Stimulated activated CD4-positive, alpha-beta T cell treated with anti-CD3 and anti-CD28 coated beads, TNF-alpha, amount 100 ng/mL, for 48 hours (primary cell): ENCODE data around the gene SURF1.
A peak's percentile ranks its signal among the peaks of the same experiment; 100 is the strongest.
"Not testable (repeated sequence)": the region's sequence is repeated elsewhere in the genome, so short reads cannot be mapped to it uniquely, and the experiment has no call there.

Experiments
- DNase-seq, 3 donors: peaks; one replicate each; pipeline ENCODE4 v3.0.0-alpha.2; 2020; ENCODE audit warnings: low read depth in 3 of 3

SURF1 gene

GRCh38 chr9:133344979-133345378, 11.3 kb downstream of the SURF1 start:
- DNase-seq, result no peak

GRCh38 chr9:133344071-133344470, 12.2 kb downstream of the SURF1 start:
- DNase-seq, result no peak

- DNase-seq, result no peak
Observed at GRCh38 chr9:133342570-133342969, 13.7 kb downstream of the SURF1 start.

GRCh38 chr9:133342069-133342406, 14.2 kb downstream of the SURF1 start:
- DNase-seq, result no peak

- no peak for DNase-seq
Observed at GRCh38 chr9:133341369-133342068, 14.8 kb downstream of the SURF1 start.

GRCh38 chr9:133340916-133341315, 15.4 kb downstream of the SURF1 start:
- DNase-seq, result no peak

- DNase-seq, result no peak
Observed at GRCh38 chr9:133340256-133340655, 16.0 kb downstream of the SURF1 start.

GRCh38 chr9:133339641-133340040, 16.6 kb downstream of the SURF1 start:
- no peak for DNase-seq

GRCh38 chr9:133335924-133336811, 20.1 kb downstream of the SURF1 start, which contains the start of gene SURF6:
Gene SURF6 (minus strand): TSS chr9:133336188. CDS start chr9:133336132, 56 bp downstream.
- DNase-seq, result peak; percentile 88 to 91 (median 91)

- DNase-seq, result not testable (repeated sequence)
Observed at GRCh38 chr9:133334888-133335287, 21.4 kb downstream of the SURF1 start.

GRCh38 chr9:133334161-133334560, 22.1 kb downstream of the SURF1 start:
- DNase-seq, result no peak

GRCh38 chr9:133333566-133333965, 22.7 kb downstream of the SURF1 start:
- DNase-seq, result no peak

GRCh38 chr9:133333011-133333410, 23.3 kb downstream of the SURF1 start:
- DNase-seq, result no peak

- no peak for DNase-seq
Observed at GRCh38 chr9:133332381-133332730, 23.9 kb downstream of the SURF1 start.

- no peak for DNase-seq
Observed at GRCh38 chr9:133331641-133332380, 24.5 kb downstream of the SURF1 start.

GRCh38 chr9:133331221-133331620, 25.1 kb downstream of the SURF1 start:
- DNase-seq, result no peak

- not testable (repeated sequence) for DNase-seq
Observed at GRCh38 chr9:133329306-133330156, 26.8 kb downstream of the SURF1 start.

GRCh38 chr9:133327834-133328484, 28.3 kb downstream of the SURF1 start:
- no peak for DNase-seq

GRCh38 chr9:133327021-133327420, 29.3 kb downstream of the SURF1 start:
- not testable (repeated sequence) for DNase-seq

GRCh38 chr9:133323991-133324703, 32.1 kb downstream of the SURF1 start:
- no peak for DNase-seq
